ENCODE results near the gene LARP1B. TPM values are rescaled to one million over a fixed set of nuclear protein-coding genes. Genes with fewer than 3 reads are reported as not detected.
"Not testable (repeated sequence)": the region's sequence is repeated elsewhere in the genome, so short reads cannot be mapped to it uniquely, and the experiment has no call there.

Gene LARP1B
- total RNA-seq: 35.5 TPM
- polyA plus RNA-seq (ENCODE audit: insufficient read depth in 1 of 8, insufficient read length in 8 of 8, low replicate concordance in 1 of 8): 10 to 100 TPM; 16.7 to 23.9 (median 18.2) TPM
- long read RNA-seq, donor 1: 0 reads
- long read RNA-seq, donor 2: 0 reads
- long read RNA-seq, donor 3, partial matches to known transcripts: 0 of 3 reads
- long read RNA-seq, donor 3, other reads (novel, unspliced or antisense): 0 of 3 reads
- long read RNA-seq, donor 4, partial matches to known transcripts: 0 of 2 reads
- long read RNA-seq, donor 4, other reads (novel, unspliced or antisense): 0 of 2 reads
- long read RNA-seq, donor 5, partial matches to known transcripts: 0 of 3 reads
- long read RNA-seq, donor 5, other reads (novel, unspliced or antisense): 0 of 3 reads
- long read RNA-seq, donor 6, partial matches to known transcripts: 6 of 8 reads
- long read RNA-seq, donor 6, other reads (novel, unspliced or antisense): 0 of 8 reads
- long read RNA-seq, donor 7, partial matches to known transcripts: 0 of 1 reads
- long read RNA-seq, donor 7, other reads (novel, unspliced or antisense): 0 of 1 reads
- long read RNA-seq, donor 8: 0 reads
- long read RNA-seq, donor 9: 0 reads
- long read RNA-seq, donor 10, partial matches to known transcripts: 0 of 2 reads
- long read RNA-seq, donor 10, other reads (novel, unspliced or antisense): 0 of 2 reads
- long read RNA-seq, donor 11, partial matches to known transcripts: 0 of 2 reads
- long read RNA-seq, donor 11, other reads (novel, unspliced or antisense): 0 of 2 reads

GRCh38 chr4:128060699-128061565, at the start of gene LARP1B:
Gene LARP1B, plus strand, starts transcription at chr4:128061312. Its CDS starts 13,640 bp downstream, at chr4:128074952.
- DNase-seq: peak; percentile 97
- H3K27me3 ChIP-seq (ENCODE audit: control insufficient read depth, insufficient read depth, low read length): no peaks in the 10 kb centered on the region
- WGBS (ENCODE audit: insufficient coverage): under 1% methylated on average over 112 of the region's 112 CpGs
- H3K27ac ChIP-seq (ENCODE audit: low read length): peak within 1 kb of the TSS; percentile 94
- H3K4me1 ChIP-seq (ENCODE audit: control insufficient read depth, insufficient read depth, low read length): peaks cover 10% of the 10 kb centered on the region
- no peaks in the 10 kb centered on the region for H3K9me3 ChIP-seq (replicated peaks; ENCODE audit: control insufficient read depth, low read depth, low read length)
- H3K36me3 ChIP-seq (ENCODE audit: control insufficient read depth, insufficient read depth, low read length): no peaks in the 10 kb centered on the region
- H3K4me3 ChIP-seq (ENCODE audit: low read length): peak within 1 kb of the TSS; percentile 84

GRCh38 chr4:128025319-128025718, 35.8 kb upstream of the LARP1B start:
- no peaks in the 10 kb centered on the region for H3K27me3 ChIP-seq (ENCODE audit: control insufficient read depth, insufficient read depth, low read length)
- peaks cover 20% of the 10 kb centered on the region for H3K36me3 ChIP-seq (ENCODE audit: control insufficient read depth, insufficient read depth, low read length)
- no peak overlapping the region for H3K4me3 ChIP-seq (ENCODE audit: low read length)
- H3K9me3 ChIP-seq (replicated peaks; ENCODE audit: control insufficient read depth, low read depth, low read length): peaks cover 3% of the 10 kb centered on the region
- H3K27ac ChIP-seq (ENCODE audit: low read length): no peak overlapping the region
- no peaks in the 10 kb centered on the region for H3K4me1 ChIP-seq (ENCODE audit: control insufficient read depth, insufficient read depth, low read length)
- no peak for DNase-seq

- no peak overlapping the region for H3K4me3 ChIP-seq (ENCODE audit: low read length)
- no peak overlapping the region for H3K27ac ChIP-seq (ENCODE audit: low read length)
- no peak for DNase-seq
- 100% methylated on average over 2 of the region's 4 CpGs for WGBS (ENCODE audit: insufficient coverage)
- peaks cover 3% of the 10 kb centered on the region for H3K9me3 ChIP-seq (replicated peaks; ENCODE audit: control insufficient read depth, low read depth, low read length)
- H3K4me1 ChIP-seq (ENCODE audit: control insufficient read depth, insufficient read depth, low read length): no peaks in the 10 kb centered on the region
- peaks cover 10% of the 10 kb centered on the region for H3K36me3 ChIP-seq (ENCODE audit: control insufficient read depth, insufficient read depth, low read length)
- H3K27me3 ChIP-seq (ENCODE audit: control insufficient read depth, insufficient read depth, low read length): no peaks in the 10 kb centered on the region
Measured at GRCh38 chr4:128029907-128030306, 31.2 kb upstream of the LARP1B start.

GRCh38 chr4:128031756-128032384, 29.2 kb upstream of the LARP1B start:
- Histone ChIP-seq H3K27me3 (ENCODE audit: control insufficient read depth, insufficient read depth, low read length) (no peaks in the 10 kb centered on the region), H3K27ac (ENCODE audit: low read length) (no peak overlapping the region), H3K9me3 (replicated peaks; ENCODE audit: control insufficient read depth, low read depth, low read length) (no peaks in the 10 kb centered on the region), H3K4me1 (ENCODE audit: control insufficient read depth, insufficient read depth, low read length) (no peaks in the 10 kb centered on the region), H3K4me3 (ENCODE audit: low read length) (no peak overlapping the region), H3K36me3 (ENCODE audit: control insufficient read depth, insufficient read depth, low read length) (peaks cover 6% of the 10 kb centered on the region)
- DNase-seq: no peak
- no CpG with 5 or more reads among the region's 3 CpGs for WGBS (ENCODE audit: insufficient coverage)

- Histone ChIP-seq H3K27ac (ENCODE audit: low read length) (no peak overlapping the region), H3K36me3 (ENCODE audit: control insufficient read depth, insufficient read depth, low read length) (no peaks in the 10 kb centered on the region), H3K4me3 (ENCODE audit: low read length) (no peak overlapping the region), H3K27me3 (ENCODE audit: control insufficient read depth, insufficient read depth, low read length) (no peaks in the 10 kb centered on the region), H3K9me3 (replicated peaks; ENCODE audit: control insufficient read depth, low read depth, low read length) (no peaks in the 10 kb centered on the region), H3K4me1 (ENCODE audit: control insufficient read depth, insufficient read depth, low read length) (no peaks in the 10 kb centered on the region)
- no CpG with 5 or more reads among the region's 1 CpG for WGBS (ENCODE audit: insufficient coverage)
- DNase-seq: no peak
Measured at GRCh38 chr4:128039568-128039967, 21.5 kb upstream of the LARP1B start.

- H3K27ac ChIP-seq (ENCODE audit: low read length); H3K36me3 ChIP-seq (ENCODE audit: control insufficient read depth, insufficient read depth, low read length); H3K9me3 ChIP-seq (replicated peaks; ENCODE audit: control insufficient read depth, low read depth, low read length); H3K4me1 ChIP-seq (ENCODE audit: control insufficient read depth, insufficient read depth, low read length); H3K4me3 ChIP-seq (ENCODE audit: low read length); DNase-seq; H3K27me3 ChIP-seq (ENCODE audit: control insufficient read depth, insufficient read depth, low read length): not testable (repeated sequence)
- WGBS (ENCODE audit: insufficient coverage): no CpG with 5 or more reads among the region's 9 CpGs
Measured at GRCh38 chr4:128047019-128047418, 14.1 kb upstream of the LARP1B start.

DNA sequence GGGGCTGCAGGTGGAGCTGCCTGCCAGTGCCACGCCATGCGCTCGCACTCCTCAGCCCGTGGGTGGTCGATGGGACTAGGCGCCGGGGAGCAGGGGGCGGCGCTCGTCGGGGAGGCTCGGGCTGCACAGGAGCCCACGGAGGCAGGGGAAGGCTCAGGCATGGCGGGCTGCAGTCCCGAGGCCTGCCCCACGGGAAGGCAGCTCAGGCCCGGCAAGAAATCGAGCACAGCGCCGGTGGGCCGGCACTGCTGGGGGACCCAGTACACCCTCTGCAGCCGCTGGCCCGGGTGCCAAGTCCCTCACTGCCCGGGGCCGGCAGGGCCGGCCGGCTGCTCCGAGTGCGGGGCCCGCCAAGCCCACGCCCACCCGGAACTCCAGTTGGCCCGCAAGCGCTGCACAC, 13.6 kb upstream of the LARP1B start:
- H3K27ac ChIP-seq (ENCODE audit: low read length); H3K9me3 ChIP-seq (replicated peaks; ENCODE audit: control insufficient read depth, low read depth, low read length); DNase-seq; H3K4me1 ChIP-seq (ENCODE audit: control insufficient read depth, insufficient read depth, low read length); H3K36me3 ChIP-seq (ENCODE audit: control insufficient read depth, insufficient read depth, low read length); H3K27me3 ChIP-seq (ENCODE audit: control insufficient read depth, insufficient read depth, low read length); H3K4me3 ChIP-seq (ENCODE audit: low read length): not testable (repeated sequence)
- WGBS (ENCODE audit: insufficient coverage): 93% methylated on average over 30 of the region's 34 CpGs

GRCh38 chr4:128051229-128051628, 9.9 kb upstream of the LARP1B start:
- H3K27me3 ChIP-seq (ENCODE audit: control insufficient read depth, insufficient read depth, low read length); H3K4me1 ChIP-seq (ENCODE audit: control insufficient read depth, insufficient read depth, low read length); DNase-seq; H3K36me3 ChIP-seq (ENCODE audit: control insufficient read depth, insufficient read depth, low read length); H3K4me3 ChIP-seq (ENCODE audit: low read length); H3K27ac ChIP-seq (ENCODE audit: low read length); H3K9me3 ChIP-seq (replicated peaks; ENCODE audit: control insufficient read depth, low read depth, low read length): not testable (repeated sequence)
- WGBS (ENCODE audit: insufficient coverage): 93% methylated on average over 3 of the region's 10 CpGs

GRCh38 chr4:128054907-128055306, 6.2 kb upstream of the LARP1B start:
- not testable (repeated sequence) for H3K4me1 ChIP-seq (ENCODE audit: control insufficient read depth, insufficient read depth, low read length); H3K36me3 ChIP-seq (ENCODE audit: control insufficient read depth, insufficient read depth, low read length); DNase-seq; H3K4me3 ChIP-seq (ENCODE audit: low read length); H3K27me3 ChIP-seq (ENCODE audit: control insufficient read depth, insufficient read depth, low read length); H3K9me3 ChIP-seq (replicated peaks; ENCODE audit: control insufficient read depth, low read depth, low read length); H3K27ac ChIP-seq (ENCODE audit: low read length)
- WGBS (ENCODE audit: insufficient coverage): 69% methylated on average over 2 of the region's 9 CpGs
